GM18502 (cell line): ENCODE data around the gene FIG4.
"Not testable (repeated sequence)": the region's sequence is repeated elsewhere in the genome, so short reads cannot be mapped to it uniquely, and the experiment has no call there.

Experiments
- ATAC-seq: cut with Tn5 transposase; IDR thresholded peaks from one replicate; pipeline ENCODE4 v1.9.1; 2021; ENCODE audit warnings: mild to moderate bottlenecking; ENCODE audit not compliant: unreplicated experiment, poor library complexity

The FIG4 gene

GRCh38 chr6:109690737-109691621, at the start of gene FIG4, which contains the start of gene AK9:
FIG4 (plus strand) TSS chr6:109691296; CDS start chr6:109691436, 140 bp downstream.
AK9 (minus strand) TSS chr6:109691202; CDS start chr6:109675745, 15,457 bp downstream.
- peak; percentile 93 for ATAC-seq

GRCh38 chr6:109644131-109644530, 47.0 kb upstream of the FIG4 start:
- ATAC-seq: no peak

- no peak for ATAC-seq
Measured at GRCh38 chr6:109653264-109653663, 37.8 kb upstream of the FIG4 start.

- no peak for ATAC-seq
Measured at GRCh38 chr6:109655761-109656262, 35.3 kb upstream of the FIG4 start.

GRCh38 chr6:109660526-109661320, 30.4 kb upstream of the FIG4 start:
- ATAC-seq: no peak

- ATAC-seq: no peak
Measured at GRCh38 chr6:109662192-109662591, 28.9 kb upstream of the FIG4 start.

- ATAC-seq: no peak
Measured at GRCh38 chr6:109669811-109670210, 21.3 kb upstream of the FIG4 start.

GRCh38 chr6:109671733-109672132, 19.4 kb upstream of the FIG4 start:
- ATAC-seq: no peak

GRCh38 chr6:109672175-109672574, 18.9 kb upstream of the FIG4 start:
- ATAC-seq: no peak

- ATAC-seq: no peak
Measured at GRCh38 chr6:109672839-109673238, 18.3 kb upstream of the FIG4 start.

- ATAC-seq: no peak
Measured at GRCh38 chr6:109676724-109677123, 14.4 kb upstream of the FIG4 start.

- ATAC-seq: no peak
Measured at GRCh38 chr6:109678240-109678639, 12.9 kb upstream of the FIG4 start.

- ATAC-seq: not testable (repeated sequence)
Measured at GRCh38 chr6:109678661-109679505, 12.2 kb upstream of the FIG4 start.

GRCh38 chr6:109686566-109687265, 4.4 kb upstream of the FIG4 start:
- ATAC-seq: no peak

- ATAC-seq: no peak
Measured at GRCh38 chr6:109687271-109687761, 3.8 kb upstream of the FIG4 start.

- peak; percentile 44 for ATAC-seq
Measured at GRCh38 chr6:109690373-109690736, 741 bp upstream of the FIG4 start.

- ATAC-seq: peak; percentile 48
Measured at GRCh38 chr6:109693111-109693510, 2.0 kb downstream of the FIG4 start.

GRCh38 chr6:109695468-109695867, 4.4 kb downstream of the FIG4 start:
- ATAC-seq: no peak

GRCh38 chr6:109696355-109696754, 5.3 kb downstream of the FIG4 start:
- ATAC-seq: no peak
